NOMO-1 (cell line): Measurements from ENCODE around the gene SMYD2.

ENCODE experiments used
- DNase-seq, 2 experiments: peaks; one replicate each; lab custom pipeline; 2025; ENCODE audit not compliant: unreplicated experiment in 2 of 2; lab: John Stamatoyannopoulos, UW

The SMYD2 gene

DNA sequence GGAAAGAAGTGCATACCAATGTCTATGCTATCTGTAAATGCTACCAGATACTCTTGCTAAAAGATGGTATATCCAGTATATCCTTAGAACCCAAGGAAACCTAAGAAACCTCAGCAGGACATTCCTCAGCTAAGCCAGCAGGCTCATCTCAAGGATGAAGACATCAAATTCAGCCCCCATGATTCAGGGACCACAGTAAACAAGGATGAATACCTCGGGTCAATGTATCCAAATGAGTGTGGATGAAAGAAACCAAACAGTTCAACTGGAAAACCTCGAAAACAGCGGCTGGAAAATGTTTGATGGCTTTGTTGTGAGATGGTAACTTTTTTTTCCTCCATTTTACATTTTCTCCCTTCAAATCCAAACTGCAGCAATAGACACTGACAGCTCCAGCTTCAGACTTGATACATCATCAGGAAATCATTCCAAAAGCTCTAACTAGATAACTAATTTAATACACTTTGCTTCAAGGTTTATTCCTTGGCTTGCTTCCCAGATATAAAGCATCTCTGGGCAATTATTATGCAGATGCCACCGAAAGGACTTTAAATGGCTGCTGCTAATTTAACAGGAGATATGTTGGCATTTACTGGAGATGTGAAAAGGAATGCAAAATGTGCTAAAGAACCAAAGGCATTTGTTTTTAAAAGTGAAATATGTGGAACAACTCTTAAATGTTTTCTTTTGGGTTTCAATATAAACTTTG lies 73.6 kb downstream of the SMYD2 start:
- no peak for DNase-seq

DNA sequence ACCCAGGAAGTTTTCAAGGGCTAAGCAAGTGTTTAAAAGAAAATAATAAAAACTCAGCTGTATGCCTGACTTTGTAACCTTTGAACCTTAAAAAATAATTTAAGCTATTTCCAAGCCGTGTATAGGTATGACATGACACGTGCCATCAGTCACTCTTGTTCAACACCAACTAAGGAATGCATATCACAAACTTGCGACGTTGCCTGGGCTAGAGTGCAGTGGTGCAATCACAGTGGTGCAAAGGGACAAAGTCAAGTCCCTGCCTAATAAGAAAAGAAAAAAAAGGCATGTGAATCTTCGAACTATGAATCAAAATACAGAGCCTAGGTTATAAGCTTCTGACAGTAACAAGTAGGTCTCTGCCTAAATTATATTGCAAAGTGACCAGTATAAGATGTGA lies 79.2 kb downstream of the SMYD2 start:
- no peak for DNase-seq

- no peak for DNase-seq
Observed at GRCh38 chr1:214360525-214361164, 79.7 kb downstream of the SMYD2 start.

- DNase-seq = no peak
Observed at GRCh38 chr1:214361636-214362035, 80.7 kb downstream of the SMYD2 start.

GRCh38 chr1:214362188-214362882 lies 81.4 kb downstream of the SMYD2 start:
- peak; percentile 29 to 46 for DNase-seq

DNA sequence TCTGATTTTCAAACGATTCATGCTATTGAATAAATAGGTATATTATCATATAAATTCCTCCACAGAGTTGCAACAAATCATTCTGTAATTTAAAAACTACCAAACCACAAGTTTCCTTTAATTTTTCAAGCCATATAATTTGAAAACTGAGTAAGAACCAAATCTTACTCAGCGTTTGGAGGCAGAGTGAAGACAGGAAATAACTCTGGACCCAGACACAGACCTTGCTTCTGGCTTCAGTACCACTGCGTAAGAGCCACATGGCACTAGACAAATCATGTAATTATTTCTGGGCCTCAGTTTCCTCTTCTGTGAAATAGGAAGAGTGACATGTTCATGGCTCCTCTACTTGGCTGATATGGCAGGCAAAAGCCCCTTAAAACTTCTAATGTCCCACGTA lies 82.4 kb downstream of the SMYD2 start:
- no peak for DNase-seq

DNA sequence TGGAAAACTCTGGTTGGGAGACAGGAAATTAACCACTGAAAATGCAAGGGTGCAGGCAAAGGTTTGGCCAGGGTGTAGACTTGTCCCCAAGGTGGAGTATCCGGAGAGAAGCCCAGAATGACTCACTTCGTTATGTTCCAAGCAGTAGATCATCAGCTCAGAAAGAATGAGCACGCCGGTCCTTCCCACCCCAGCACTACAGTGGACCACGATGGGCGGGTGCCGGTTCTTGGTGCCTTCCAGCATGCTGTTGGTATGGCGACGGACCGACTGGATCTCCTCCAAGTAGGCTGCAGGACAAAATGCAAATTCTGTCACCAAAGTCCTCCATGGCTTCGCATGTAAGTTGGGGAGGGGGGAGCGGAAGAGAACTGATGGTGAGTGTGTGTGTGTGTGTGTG lies 83.4 kb downstream of the SMYD2 start:
- DNase-seq = no peak

DNA sequence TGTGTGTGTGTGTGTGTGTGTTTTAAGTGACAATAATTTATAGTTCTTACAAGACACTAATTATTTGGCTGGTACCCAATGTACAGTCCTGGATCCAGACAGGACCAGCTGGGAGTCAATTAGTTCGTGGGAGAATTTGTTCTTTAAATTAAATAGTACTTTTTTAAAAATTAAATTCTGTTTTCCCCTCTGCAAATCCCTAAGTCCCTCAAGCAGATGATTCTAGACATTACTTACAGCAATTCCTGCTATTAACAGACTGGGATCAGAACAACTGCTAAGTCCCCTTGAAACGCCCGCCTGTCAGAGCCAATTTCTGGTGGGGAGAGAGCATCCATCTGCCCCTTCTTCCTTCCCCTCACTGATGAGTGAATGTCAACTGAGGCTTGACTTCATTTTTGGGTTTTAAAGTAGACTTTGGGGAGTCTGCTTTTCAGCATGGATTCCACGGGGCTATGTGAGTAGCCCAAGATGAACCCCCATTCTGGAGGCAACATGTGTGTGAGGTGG lies 83.9 kb downstream of the SMYD2 start:
- DNase-seq = no peak

DNA sequence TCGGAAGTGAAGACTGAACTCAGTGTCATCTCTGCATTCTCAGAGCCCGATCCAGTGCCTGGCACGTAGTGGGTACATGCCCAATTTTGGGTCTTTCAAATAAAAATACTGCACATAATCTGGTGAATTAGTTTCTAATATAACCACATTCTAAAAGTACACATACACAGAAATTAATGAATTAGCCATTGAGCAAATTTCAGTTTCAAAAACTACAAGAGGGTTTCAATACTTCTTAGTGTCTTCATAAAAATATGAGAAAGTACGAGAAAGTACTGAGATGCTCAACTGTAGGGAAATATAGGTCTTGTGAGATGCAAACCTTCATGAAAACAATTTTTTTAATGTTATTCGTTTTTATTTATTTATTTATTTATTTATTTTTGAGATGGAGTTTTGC lies 86.9 kb downstream of the SMYD2 start:
- DNase-seq = no peak

DNA sequence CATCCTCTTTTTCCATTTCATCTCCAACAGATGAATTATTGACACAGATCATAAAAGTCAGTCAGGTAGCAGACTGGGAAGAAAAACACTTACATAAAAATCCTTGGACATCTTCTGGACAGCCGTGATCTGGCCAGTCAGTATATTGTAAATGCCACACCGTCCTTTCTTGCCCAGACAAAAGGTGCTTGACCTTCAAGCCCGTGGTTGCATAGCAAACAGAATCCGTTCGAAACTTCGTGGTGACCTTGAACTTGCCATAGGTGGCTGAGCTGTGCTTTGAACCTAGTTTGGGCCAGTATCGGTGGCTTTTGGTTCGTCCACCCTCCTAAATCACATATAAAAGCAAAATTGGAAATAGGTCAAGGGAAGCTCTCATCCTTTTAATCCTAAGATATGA lies 88.4 kb downstream of the SMYD2 start:
- DNase-seq = no peak

- DNase-seq = no peak
Observed at GRCh38 chr1:214370615-214371014, 89.7 kb downstream of the SMYD2 start.

- DNase-seq = no peak
Observed at GRCh38 chr1:214372092-214372491, 91.1 kb downstream of the SMYD2 start.

GRCh38 chr1:214377485-214377884 lies 96.5 kb downstream of the SMYD2 start:
- peak in 1 of 2 experiments; percentile 2 for DNase-seq

- no peak for DNase-seq
Observed at GRCh38 chr1:214377886-214378285, 96.9 kb downstream of the SMYD2 start.

GRCh38 chr1:214378492-214378891 lies 97.5 kb downstream of the SMYD2 start:
- no peak for DNase-seq

DNA sequence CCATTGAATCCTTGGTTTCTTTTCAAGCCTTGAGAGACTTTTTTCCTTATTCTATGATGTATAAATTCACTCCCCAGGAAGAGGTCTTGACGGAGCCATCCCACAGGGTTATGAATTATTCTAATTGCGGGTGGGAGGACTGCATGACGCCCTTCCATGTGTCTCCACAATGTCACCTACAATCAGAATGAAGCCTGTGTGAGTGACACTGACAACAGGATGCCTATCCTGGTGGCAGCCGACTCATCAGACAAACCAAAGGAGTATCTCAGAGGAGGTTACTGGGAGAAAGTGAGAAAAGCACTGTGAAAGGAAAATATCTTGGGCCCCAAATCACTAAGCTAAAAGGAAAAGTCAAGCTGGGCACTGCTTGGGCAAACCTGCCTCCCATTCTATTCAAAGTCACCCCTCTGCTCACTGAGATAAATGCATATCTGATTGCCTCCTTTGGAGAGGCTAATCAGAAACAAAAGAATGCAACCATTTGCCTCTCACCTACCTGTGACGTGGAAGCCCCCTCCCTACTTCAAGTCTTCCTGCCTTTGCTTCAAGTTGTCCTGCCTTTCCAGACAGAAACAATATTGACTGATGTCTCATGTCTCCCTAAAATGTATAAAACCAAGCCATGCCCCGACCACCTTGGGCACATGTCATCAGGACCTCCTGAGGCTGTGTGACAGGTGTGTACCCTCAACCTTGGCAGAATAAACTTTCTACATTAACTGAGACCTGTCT lies 98.4 kb downstream of the SMYD2 start:
- no peak for DNase-seq

DNA sequence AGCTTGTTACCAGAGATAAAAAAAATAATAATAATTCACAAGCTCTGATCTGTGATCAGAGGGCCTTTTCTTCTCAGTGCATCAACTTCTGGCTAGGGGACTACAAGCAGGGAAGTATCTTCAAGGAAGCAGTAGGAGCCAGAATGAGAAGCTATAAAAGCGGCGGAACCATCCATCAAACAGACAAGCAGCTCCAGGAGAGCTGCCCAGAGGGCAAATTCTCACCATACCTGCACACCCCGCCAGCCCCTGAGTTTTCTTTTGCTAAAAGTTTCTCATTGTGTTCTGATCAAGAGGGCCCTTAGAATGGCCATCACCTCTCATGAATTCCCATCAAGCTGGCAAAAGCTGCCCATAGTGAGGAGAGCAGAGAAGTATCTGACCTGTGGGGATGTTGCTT lies 99.4 kb downstream of the SMYD2 start:
- no peak for DNase-seq

- no peak for DNase-seq
Observed at GRCh38 chr1:214380986-214381695, 100.2 kb downstream of the SMYD2 start.

DNA sequence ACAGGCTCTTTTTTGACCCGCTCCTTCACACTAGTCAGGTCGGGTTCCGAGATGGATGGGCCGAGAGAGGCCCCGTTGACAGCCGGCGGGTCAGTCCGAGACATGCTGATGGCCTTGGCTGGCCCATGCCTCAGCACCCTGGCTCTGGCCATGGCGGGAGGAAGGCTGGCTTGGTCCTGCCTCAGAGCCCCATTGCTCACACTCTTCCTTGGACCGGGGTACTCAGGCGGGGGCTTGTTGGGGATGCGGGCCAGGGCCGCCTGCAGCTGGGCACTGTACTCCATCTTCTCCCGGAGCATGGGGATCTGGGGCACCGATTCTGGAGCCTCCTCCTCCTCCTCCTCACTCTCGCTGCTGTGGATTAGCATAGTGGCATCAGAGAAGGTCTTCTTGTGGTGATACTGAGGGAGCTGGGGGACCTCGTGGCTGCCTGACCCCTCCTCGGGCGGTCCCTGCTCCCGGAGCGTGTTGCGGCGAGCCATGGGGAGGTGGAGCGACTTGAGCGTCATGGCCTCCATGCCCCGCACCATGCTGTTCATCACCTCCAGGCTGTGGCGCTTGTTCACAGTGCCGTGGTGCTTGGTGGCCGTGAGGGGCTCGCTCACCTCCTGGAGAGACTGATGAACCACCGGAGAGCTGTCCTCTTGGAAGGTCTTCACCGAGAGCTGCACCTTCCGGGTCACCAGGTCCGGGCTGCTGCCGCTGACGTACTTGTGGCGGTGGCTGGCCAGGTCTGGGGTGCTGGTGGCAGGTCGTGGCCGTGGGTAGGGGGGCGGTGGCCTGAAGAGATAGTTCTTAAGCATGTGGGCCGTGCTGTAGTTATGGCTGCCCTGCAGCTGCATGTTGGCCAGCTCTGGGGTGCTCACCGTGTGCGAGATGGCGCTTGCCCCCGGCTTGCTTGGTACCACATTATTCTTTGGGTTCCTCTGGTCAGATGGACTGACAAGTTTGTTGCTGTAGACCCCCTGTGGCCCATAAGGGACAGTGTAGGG lies 102.7 kb downstream of the SMYD2 start:
- no peak for DNase-seq
